Stimulated activated CD8-positive, alpha-beta memory T cell treated with anti-CD3 and anti-CD28 coated beads, Interleukin-4, amount 100 ng/mL, for 24 hours (primary cell): Measurements from ENCODE around the gene TTC28.
A peak's percentile ranks its signal among the peaks of the same experiment; 100 is the strongest.
"Not testable (repeated sequence)": the region's sequence is repeated elsewhere in the genome, so short reads cannot be mapped to it uniquely, and the experiment has no call there.

Experiments
- DNase-seq: peaks from one replicate; pipeline ENCODE4 v3.0.0-alpha.2; 2020; ENCODE audit warnings: low read depth

The TTC28 gene

DNA sequence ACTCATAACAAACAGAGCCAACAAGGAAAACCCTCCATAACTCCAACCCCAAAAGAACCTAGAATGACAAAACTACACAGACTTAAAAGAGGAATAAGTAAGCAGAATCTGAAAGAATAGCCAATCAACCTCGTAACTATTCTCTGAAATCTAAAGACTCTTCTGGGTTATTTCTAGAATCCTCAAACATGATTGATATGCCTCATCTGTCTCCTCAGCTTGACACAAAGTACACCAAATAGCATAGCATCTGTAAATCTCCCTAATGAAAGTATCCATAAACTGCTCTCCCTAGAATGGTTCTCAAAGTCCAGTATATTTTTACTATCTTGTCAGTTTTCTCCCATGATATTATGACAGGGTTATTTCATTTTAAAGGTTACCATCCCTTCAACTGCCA is 195.0 kb downstream of the TTC28 start:
- DNase-seq = no peak

DNA sequence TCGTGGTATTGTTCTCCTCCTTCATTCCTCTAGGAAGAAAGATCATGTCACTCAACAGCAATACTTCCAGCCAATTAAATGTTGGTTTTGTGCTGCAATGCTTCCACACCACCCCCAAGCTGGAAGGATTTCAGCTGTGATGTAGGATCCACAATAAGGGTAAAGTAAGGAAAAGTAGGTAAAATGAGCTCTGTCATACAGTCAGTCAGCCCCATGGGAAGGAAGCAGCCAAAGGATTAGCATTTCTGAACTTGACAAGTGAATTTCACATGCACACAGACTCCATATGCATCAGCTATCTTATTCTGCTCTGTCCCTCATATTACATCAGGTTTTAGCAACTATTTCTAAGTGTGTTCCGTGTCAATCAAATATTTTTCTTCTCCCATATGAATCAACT is 197.9 kb downstream of the TTC28 start:
- DNase-seq = no peak

DNA sequence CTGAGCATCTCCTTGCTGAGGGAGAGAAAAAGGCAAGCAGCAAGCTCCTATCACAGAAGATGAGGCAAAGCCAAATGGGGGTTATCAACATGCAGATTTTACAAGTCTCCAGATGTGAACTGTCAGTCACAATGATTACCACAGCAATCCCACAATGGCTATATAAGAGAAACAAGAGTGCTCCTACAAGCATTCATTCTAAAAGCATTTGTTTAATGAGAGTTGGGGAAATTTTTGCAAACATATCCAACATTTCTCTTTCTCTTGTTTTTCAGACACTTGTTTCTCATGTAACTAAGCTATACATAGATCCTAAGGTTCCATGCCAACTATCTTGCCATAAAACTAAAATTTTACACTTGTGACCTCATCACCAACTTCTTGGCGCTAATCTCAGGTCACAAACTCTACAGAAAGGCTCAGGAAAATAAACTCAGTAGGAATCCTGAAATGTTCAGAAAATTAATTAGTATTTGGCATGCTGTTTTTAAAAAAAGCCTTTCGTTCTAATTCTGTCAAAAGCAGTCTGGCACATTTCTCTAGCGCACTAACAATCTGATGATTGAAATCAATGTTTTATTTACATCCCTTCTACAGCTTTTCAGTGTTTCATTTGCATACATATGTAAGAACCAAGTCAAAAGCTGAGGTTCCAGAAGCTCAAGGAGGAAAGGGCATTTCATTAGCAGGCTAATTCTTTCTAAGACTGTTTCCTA is 199.5 kb downstream of the TTC28 start:
- no peak for DNase-seq

DNA sequence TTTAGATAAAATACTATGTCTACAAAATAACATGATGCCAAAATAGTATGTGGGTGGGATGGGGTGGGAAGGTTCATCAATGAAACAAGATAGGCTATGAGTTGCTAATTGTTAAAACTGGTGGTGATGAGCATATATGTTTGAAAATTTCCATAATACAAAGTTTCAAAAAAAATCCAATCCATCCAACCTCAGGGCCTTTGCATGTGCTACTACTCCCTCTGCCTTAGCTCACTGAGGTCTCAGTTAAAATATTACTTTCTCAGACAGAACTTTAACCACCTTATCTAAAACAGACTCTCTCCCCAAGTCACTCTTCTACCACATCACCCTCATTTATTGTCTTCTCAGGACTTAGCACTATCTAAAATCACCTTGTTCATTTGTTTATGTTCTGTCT is 201.1 kb downstream of the TTC28 start:
- no peak for DNase-seq

DNA sequence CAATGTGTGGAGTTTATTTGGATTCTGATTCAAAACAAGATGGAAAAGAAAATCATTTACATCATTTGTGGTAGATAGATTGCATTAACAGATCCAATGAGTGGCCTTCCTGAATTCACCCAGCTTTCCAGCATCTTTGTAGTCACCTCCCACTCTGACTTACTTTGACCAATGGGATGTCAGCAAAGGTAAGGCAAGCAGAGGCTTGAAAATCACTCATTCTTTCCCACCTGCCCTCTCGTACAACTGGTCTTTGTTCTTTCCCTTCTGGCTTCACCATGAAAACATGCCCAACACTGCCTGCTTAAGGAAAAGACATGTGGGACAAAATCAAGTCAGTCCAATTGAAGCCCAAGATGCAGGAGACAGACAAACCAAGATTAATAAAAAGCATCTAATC is 202.1 kb downstream of the TTC28 start:
- no peak for DNase-seq

DNA sequence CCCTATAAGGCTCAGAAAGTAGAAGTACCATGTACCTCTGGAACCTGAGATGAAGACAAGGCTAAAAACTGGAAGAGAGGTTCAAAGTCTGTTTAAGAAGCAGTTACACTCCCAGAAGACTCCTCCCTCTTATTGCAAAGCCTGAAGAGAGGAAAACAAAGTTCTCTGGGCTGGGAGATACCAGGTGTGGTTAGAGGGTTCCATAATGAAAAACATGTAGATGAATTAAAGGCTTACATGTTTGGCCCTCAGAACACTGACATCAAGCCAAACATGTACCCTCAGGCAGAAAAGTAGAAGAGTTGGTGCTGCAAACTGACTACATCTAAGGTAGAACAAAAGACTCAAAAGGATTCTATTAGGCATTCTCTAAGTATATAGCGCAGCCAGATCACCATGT is 205.3 kb downstream of the TTC28 start:
- no peak for DNase-seq

DNA sequence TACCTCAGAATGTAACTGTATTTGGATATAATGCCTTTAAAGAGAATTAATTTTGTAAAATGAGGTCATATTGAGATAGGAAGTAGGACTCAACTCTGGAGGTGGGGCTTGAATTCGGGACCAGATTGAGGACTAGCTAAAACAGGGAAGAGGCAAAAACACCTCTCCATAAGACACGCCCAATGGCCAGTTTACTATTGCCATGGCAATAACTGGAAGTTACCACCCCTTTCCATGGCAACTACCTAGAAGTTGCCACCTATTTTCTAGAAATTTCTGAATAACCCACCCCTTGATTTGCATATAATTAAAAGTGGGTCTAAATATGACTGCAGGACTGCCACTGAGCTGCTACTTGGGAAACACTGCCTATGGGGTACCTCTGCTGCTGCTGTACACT is 206.4 kb downstream of the TTC28 start:
- no peak for DNase-seq

DNA sequence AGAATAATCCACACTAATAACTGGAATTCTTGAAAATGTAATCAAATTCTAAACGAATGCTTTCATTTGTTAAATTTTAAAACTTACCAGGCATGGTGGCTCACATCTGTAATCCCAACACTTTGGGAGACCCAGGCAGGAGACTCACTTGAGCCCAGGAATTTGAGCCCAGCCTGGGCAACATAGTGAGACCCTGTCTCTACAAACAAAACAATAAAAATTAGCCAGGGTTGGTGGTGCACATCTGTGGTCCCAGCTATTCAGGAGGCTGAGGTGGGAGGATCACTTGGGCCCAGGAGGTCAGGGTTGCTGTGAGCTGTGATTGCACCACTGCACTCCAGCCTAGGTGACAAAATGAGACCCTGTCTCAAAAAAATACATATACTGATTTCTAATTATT is 212.6 kb downstream of the TTC28 start:
- DNase-seq = not testable (repeated sequence)

DNA sequence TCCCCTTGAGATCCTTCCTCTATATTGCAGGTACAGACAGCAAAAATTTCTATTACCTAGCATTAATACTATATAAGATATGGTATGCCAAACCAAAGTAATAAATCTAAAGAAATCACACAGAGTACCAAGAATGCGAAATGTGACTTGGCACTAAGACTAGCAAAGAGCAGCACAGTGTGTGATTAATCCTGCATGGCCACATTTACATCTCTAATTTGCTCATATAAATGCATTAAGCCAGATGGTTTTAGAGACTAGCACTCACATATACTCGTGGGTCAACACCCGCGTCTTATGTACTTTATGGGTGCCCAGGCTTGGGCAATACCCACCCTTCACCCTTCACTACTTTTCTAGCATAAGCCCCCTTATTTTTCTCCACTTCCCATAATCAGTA is 213.2 kb downstream of the TTC28 start:
- DNase-seq = no peak

DNA sequence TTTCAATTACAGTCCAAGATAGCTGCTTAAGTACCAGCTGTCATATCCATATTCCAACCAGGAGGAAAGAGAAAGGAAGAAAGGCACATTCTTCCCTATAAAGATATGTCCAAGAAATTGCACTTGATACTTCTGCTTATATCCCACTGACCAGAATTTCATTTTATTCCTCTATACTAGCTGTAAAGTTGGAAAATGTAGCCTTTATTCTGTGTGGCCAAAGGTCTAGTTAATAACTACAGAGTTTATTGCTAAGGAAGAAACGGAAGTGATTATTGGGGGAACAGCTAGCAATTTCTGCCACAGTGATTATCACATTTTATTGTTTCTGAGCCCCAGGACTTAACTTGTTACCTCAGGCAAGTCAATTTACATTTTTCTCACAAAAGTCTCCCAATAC is 213.8 kb downstream of the TTC28 start:
- no peak for DNase-seq

DNA sequence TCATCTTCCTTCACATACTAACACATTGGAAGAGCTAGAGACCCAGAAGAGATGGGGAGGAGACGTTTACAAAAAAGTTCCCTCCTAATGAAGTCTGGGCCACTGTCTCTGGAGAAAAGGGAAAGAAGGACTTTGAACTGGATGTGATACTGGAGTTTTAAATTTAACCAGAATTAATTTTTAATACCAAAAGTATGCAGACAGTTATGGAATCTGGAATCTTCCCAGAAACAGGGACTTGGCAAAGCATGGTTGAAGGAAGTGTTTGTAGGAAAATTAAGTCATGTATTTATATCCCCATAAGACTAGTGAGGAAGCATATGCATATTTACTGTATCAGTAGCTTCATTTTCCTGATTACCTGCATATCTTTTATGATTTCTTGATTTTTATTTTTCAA is 215.5 kb downstream of the TTC28 start:
- no peak for DNase-seq

DNA sequence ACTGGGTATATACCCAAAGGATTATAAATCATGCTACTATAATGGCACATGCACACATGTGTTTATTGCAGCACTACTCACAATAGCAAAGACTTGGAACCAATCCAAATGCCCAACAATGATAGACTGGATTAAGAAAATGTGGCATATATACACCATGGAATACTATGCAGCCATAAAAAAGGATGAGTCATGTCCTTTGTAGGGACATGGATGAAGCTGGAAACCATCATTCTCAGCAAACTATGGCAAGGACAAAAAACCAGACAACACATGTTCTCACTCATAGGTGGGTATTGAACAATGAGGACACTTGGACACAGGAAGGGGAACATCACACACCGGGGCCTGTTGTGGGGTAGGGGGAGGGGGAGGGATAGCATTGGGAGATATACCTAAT is 216.2 kb downstream of the TTC28 start:
- not testable (repeated sequence) for DNase-seq

DNA sequence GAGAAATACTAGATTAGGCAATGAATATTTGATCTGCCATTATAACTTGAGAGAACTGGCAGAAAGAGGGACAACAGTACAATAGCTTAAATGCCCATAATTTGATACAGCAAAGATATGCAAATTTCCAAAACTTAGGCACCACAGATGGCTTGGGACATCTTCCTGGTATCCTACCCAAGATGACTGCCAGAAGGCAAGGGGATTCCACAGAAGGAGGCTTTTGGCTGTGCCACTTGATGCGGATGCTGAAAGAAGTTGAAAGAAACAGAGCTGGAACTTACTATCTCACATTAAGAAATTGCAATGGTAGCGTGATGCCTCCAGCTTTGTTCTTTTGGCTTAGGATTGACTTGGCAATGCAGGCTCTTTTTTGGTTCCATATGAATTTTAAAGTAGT is 216.7 kb downstream of the TTC28 start:
- DNase-seq = no peak

DNA sequence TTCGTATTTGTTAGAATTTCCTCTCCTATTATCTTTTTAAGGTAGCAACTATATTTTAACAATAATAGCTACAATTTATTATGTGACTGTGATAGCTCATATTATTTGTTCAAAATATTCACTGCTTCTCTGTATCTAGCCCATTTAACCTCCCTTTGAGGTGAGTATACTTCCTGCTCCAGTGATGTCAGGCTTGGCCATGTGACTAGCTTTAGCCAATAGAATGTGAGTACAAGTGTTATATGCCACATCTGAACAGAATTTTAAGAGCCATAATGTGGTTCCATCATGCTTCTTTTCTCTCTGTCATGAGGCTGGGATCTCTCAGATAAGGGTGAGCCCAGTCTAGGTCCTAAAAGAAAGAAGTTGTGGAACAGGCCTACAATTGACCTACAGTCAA is 217.6 kb downstream of the TTC28 start:
- DNase-seq = no peak

DNA sequence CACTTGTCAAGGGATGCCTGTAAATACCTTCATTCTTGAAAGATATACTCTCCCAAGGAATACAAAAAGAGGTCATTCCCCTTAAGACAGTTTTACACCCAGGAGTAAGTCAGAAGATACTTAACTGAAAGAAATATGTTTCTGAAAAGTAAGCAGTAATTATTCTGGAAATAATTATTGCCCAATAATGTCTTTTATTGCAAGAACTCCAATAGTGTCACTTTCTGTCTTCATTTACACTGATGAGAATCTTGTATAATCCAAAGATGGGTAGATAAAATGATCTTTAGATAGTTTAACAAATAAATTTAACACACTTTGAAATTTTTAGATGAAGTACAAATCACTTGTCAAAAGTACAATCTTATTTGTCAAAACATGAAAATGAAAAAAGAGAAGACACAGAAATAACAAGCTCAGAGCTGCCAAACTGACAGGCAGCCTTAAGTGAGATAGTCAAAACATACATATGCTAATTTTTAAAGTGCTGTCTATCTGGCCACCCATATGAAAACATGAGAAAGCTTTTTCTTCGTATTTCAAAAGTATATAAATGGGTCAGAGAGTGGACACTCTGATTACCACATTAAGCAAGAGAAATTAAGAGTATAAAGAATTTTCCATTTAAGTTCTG is 225.1 kb downstream of the TTC28 start:
- DNase-seq = no peak

DNA sequence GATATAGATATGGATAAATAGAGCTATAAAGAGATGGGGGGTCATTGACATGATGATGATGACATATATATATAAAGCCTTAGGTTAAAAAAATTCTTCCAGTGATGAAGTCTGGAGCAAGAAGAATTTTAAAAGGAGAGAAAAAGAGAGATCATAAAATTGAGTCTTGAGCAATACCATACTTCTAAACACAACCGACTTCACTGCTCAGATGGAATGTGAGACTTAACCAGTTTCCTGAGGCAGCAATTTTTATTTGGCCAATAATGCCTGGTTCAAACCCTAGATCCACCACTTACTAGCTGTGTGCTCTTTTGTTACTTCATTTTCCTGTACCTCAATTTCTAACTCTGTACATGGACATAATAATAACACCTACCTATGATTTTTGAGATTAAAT is 229.5 kb downstream of the TTC28 start:
- no peak for DNase-seq

DNA sequence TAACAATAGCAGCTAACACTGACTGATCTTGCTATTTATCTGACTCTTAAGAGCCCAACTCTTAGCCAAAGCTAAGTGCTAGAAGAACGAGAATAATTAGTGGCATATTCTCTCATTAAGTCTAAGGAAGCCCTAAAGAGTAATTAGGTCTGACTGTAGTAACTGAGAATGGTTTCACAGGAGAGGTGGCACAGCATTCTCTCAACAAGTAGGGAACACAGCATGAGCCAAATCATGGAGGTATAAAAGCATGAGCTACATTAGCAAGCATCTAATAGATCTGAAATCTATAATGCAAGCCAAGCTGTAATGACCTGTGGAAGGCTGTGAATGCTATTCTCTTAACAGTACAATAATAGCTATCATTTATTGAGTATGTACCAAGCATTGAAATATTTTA is 230.6 kb downstream of the TTC28 start:
- no peak for DNase-seq

DNA sequence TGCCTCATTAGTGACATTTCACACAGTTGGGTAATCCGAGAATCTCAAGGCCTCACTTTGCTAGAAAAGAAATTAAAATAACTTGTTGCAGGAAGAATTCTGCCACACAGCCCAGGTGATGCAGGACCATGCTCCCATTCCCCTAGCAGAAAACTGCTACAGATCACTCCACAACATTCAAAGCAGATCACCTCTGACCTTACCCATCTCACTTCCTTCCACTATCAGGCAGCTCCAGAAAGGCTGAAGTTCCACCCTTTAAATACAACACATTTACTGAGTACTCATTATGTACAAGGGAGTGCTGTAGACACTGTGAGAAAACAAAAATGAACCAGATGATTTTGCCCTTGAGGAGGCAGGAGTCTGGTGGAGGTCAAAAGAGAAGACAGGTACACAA is 231.0 kb downstream of the TTC28 start:
- no peak for DNase-seq

DNA sequence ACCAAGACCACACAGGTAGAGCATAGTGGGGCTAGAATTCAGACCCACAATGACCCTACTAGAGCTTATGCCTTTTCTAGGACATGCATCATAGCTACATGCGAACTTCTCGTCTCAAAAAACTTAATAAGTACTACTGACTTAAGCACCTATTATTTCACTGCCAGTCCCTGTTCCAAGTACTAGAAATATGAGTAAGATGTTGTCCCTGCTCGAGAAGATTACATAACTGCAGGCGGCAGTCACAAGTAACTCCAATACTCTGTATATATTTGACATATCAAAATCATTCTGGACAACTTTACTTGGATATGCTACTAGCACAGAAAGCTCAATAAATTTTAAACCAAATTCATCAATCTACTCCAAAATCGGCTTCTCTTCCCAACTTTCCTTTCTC is 235.0 kb downstream of the TTC28 start:
- DNase-seq = no peak

DNA sequence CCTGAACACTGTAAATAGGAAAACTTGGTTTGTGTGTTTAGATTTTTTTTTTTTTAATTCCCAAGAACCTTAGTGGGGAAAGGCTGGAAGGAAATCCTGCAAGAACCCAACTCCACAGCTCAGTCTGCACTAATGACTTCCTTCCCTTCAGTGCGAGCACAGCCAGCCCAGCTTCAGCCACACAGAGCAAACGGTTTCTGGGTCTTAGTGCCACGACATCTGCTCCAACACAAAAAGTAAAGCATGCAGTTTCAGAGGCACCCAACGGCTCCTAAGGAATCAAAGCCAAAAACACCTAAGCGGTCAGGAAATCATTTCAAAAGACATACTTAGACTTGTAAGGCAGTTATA is 236.1 kb downstream of the TTC28 start:
- DNase-seq = no peak

DNA sequence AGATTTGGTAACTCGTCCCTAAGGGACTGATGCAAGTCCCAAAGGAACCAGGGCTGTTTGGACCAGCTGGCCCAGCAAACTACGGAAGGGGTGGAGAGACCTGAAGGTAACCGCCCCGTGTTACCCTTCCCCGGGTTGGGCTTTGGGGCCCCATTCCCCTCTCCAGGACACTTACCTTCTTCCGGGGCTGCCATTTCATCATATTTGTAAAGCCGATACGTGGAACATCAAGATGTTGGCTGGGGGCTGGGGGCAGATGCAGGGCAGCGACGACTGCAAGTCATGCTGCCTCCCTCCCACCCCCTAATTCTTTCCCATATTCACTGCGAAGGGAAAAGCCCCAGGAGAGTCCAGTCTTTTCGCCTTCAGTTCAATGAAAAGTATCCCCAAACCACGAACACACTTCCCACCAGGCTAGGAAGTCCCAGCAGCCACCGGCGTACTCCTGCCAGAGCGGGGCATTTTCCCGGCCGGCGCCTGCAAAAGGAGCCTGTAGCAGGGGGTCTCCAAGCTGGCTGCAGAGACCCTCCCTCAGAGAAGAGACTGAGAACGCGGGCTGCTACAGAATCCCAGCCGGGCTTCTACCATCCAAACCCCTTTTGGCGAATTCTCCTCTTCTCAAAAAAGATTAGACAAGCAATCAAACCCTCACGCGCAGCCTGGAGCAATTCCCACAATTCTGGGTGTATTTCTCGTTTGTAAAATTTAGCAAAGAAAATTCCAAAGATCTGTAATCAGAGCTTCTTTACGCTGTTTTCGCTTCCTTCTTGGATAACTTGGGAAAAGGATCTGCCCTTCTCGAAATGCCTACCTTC is 236.7 kb downstream of the TTC28 start:
- no peak for DNase-seq

DNA sequence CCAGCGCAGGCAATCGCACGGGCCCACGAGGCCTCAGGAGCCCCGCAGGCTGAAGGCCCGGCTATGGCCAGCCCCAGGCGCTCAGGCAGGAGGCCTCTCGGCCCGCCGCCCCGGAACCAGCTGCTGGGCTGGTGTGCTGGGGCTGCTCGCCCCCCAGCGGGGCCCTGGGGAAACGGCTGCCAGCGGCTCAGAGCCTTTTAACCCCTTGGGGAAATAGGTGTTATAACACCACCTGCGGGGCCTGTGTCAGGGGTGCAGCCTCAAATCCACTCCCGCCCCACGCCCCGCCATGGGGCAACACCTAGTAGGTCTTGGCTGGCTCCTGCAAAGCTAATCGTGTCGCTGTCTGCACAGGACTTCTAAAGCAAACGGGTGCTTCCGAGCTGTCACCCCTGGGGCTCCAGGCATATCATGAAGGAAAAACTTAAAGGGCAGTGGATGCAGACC is 237.4 kb downstream of the TTC28 start:
- DNase-seq = peak; percentile 50

DNA sequence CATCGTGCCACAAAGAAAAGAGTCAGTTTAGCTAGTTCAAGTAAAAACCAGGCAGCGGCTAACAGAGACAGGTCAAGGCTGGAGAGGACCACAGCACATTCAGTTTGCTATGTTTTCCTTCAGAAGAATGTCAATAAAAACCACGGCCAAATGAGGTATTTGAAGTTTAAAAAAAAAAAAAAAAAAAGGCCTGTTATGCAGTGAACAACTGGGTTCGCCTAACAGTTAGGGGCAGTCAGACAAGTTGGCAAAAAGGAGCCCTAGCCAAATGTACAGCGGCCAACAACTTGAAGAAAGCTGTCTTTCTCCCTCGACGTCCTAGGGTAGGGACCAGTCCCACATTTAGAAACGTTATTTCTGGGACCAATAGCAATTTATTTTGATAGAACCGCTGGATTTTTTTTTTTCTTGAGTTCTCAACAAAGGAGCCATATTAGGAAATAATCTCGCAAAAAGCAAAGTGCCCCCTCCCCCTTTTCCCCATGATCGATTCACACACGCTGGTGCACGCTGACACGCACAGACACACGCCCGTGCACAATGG is 237.8 kb downstream of the TTC28 start:
- no peak for DNase-seq
